T-cell (primary cell): ENCODE data around the gene SMCO4. TPM values are rescaled to one million over a fixed set of nuclear protein-coding genes. Genes with fewer than 3 reads are reported as not detected.
"Not testable (repeated sequence)": the region's sequence is repeated elsewhere in the genome, so short reads cannot be mapped to it uniquely, and the experiment has no call there.

Experiments used
- ATAC-seq, 4 experiments: fragments of 200-7000 bp in 3 of 4; fragments of 150-1000 bp in 1 of 4; cut with Tn5 transposase; replicated peaks in 1 of 4; 1 replicate in 3 of 4; 2 replicates in 1 of 4; pipeline ENCODE4 v1.10.0; 2021; ENCODE audit warnings: moderate library complexity in 3 of 4, mild to moderate bottlenecking in 2 of 4, moderate number of reproducible peaks in 1 of 4
- CTCF ChIA-PET, 2 donors: fragments of 300-600 bp; sonication (Branson Sonifier 250); formaldehyde crosslinking; loops; one replicate each; lab custom pipeline; 2022; ENCODE audit warnings: antibody characterized with exemption in 2 of 2; lab: Charles Lee
- POLR2A ChIA-PET, 2 donors: fragments of 300-600 bp; sonication (Branson Sonifier 250); formaldehyde crosslinking; loops; one replicate each; lab custom pipeline; 2022; ENCODE audit warnings: antibody characterized with exemption in 2 of 2; lab: Charles Lee
- DNase-seq, 35 experiments: peaks; one replicate each; pipeline versions ENCODE4 v3.0.0 to v3.0.0-alpha.2; 2013 to 2023
- H3K27ac ChIP-seq: one replicate; pipeline ENCODE4 v1.5.1; 2013; ENCODE audit warnings: low read length
- H3K27me3 ChIP-seq, 2 experiments: replicated peaks in 1 of 2; 1 replicate in 1 of 2; 2 replicates in 1 of 2; pipeline versions ENCODE4 v1.6.1 to v1.7.0; 2013; ENCODE audit warnings: low read length in 1 of 2, mixed read lengths in 1 of 2; ENCODE audit not compliant: control insufficient read depth in 2 of 2, insufficient read depth in 2 of 2; ENCODE audit errors: extremely low read depth in 1 of 2
- H3K36me3 ChIP-seq, 2 donors: 1 replicate in 1 of 2; 2 replicates in 1 of 2; pipeline versions ENCODE4 v1.6.1 to v1.7.0; 2013; ENCODE audit warnings: low read length in 1 of 2; ENCODE audit not compliant: control insufficient read depth in 2 of 2, insufficient read depth in 1 of 2; ENCODE audit errors: extremely low read depth in 1 of 2
- H3K4me1 ChIP-seq, 2 experiments: 1 replicate in 1 of 2; 2 replicates in 1 of 2; pipeline versions ENCODE4 v1.6.1 to v1.7.0; 2013; ENCODE audit warnings: low read length in 2 of 2, mixed read lengths in 1 of 2; ENCODE audit not compliant: insufficient read depth in 2 of 2, control insufficient read depth in 1 of 2; ENCODE audit errors: extremely low read depth in 1 of 2
- H3K4me3 ChIP-seq, 2 donors: 1 replicate in 1 of 2; 2 replicates in 1 of 2; pipeline versions ENCODE4 v1.5.1 to v1.7.0; 2013; ENCODE audit warnings: mild to moderate bottlenecking in 2 of 2, low read length in 1 of 2, moderate library complexity in 1 of 2; ENCODE audit not compliant: control insufficient read depth in 1 of 2; ENCODE audit errors: extremely low read depth in 1 of 2
- H3K9me3 ChIP-seq: 2 replicates; pipeline ENCODE4 v1.7.0; 2013
- H3K27ac Mint-ChIP-seq, 2 donors: one replicate each; pipeline ENCODE4 v1.8.0; 2020 to 2021; ENCODE audit warnings: mild to moderate bottlenecking in 2 of 2, mixed read lengths in 2 of 2
- H3K27me3 Mint-ChIP-seq, 2 donors: one replicate each; pipeline ENCODE4 v1.8.0; 2021 to 2022; ENCODE audit warnings: mixed read lengths in 2 of 2
- H3K36me3 Mint-ChIP-seq: one replicate; pipeline ENCODE4 v1.8.0; 2021; ENCODE audit warnings: mixed read lengths
- H3K4me1 Mint-ChIP-seq, 3 donors: one replicate each; pipeline ENCODE4 v1.8.0; 2020 to 2022; ENCODE audit warnings: mixed read lengths in 3 of 3, mild to moderate bottlenecking in 1 of 3
- H3K4me3 Mint-ChIP-seq, 3 donors: one replicate each; pipeline ENCODE4 v1.8.0; 2020 to 2022; ENCODE audit warnings: mild to moderate bottlenecking in 3 of 3, mixed read lengths in 3 of 3, moderate library complexity in 3 of 3
- H3K9me3 Mint-ChIP-seq, 3 donors: one replicate each; pipeline ENCODE4 v1.8.0; 2020 to 2022; ENCODE audit warnings: mixed read lengths in 3 of 3
- WGBS: methylation state at CpG from one replicate; pipeline ENCODE4 v1.1.5; 2013; ENCODE audit warnings: missing lambda C conversion rate; ENCODE audit not compliant: insufficient coverage; 5-methylcytosine and 5-hydroxymethylcytosine counted together
- total RNA-seq, 35 experiments: library from RNA in 6 of 35; stranded (reverse) in 6 of 35; fragments of 120-200 nt in 1 of 35; gene quantifications; one replicate each; pipeline versions ENCODE4 v1.2.1 to v1.2.4 and lab custom pipeline; 2013 to 2026

SMCO4 gene
- total RNA-seq, 5 donors from 2014 or later (not counting 1 experiment from before 2014, with no cell fraction given), result 2.2 to 6.5 (median 4.7) TPM; not detected in 1

DNA sequence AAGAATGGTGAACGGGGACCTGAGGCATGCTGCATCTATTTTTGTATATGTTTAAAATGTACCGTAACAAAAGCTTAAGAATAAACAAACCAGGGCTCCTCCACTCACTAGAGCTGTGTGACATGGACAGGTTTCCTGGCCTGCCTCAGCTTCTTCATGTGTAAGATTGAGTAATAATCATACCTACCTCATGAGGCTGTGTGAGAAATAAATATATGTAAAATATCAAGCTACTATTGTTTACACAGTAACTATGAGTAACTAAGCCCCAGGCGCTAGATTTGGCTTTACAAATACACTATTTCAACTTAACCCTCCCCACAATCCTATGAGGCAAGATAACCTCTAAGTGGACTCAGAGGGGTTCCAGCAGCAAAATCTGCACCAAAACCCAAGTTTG is 66.4 kb downstream of the SMCO4 start:
- ChIA-PET POLR2A (no interaction called here), CTCF (interaction anchor here in 1 of 2 donors (0.6 kb wide), 1 partner anchor 1280 kb away, joined by 4 read pairs; no protein-coding TSS in a partner anchor)
- Histone ChIP-seq H3K27me3 (no peaks in the 10 kb centered on the region), H3K27ac (no peak overlapping the region), H3K4me3 (no peak overlapping the region), H3K4me1 (no peaks in the 10 kb centered on the region), H3K36me3 (no peaks in the 10 kb centered on the region), H3K9me3 (no peaks in the 10 kb centered on the region)
- Mint-ChIP-seq H3K36me3 (peaks cover 2% of the 10 kb centered on the region), H3K4me3 (no peak overlapping the region), H3K4me1 (no peaks in the 10 kb centered on the region), H3K27me3 (peaks cover 0 to 2% of the 10 kb centered on the region in 2 donors), H3K27ac (no peak overlapping the region), H3K9me3 (no peaks in the 10 kb centered on the region)
- no peak for ATAC-seq
- 83% methylated on average over 1 of the region's 3 CpGs for WGBS
- DNase-seq, result no peak

DNA sequence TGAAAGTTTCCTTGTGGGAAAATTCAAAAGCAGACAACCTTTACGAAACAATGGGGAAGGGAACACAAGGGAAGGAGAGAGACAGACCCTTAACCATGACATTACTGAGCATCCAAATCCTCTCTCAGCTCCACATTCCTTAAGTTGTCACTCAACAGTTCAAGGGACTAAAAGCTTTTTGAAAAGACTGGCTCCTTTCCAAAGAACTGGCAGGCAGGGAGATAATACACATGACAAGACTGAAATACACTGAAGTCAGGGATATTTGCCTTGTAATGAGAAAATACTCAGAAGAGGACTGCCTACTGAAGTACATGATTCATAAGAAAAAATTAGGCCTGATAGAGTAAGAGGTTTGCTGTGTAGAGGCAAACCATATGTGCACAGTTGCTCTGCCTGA is 69.1 kb downstream of the SMCO4 start:
- no peak for ATAC-seq
- Histone ChIP-seq H3K4me1 (no peaks in the 10 kb centered on the region), H3K27ac (no peak overlapping the region), H3K4me3 (no peak overlapping the region), H3K36me3 (no peaks in the 10 kb centered on the region), H3K9me3 (no peaks in the 10 kb centered on the region), H3K27me3 (no peaks in the 10 kb centered on the region)
- no peaks in the 10 kb centered on the region for H3K4me1 Mint-ChIP-seq
- no peak overlapping the region for H3K27ac Mint-ChIP-seq
- no peak overlapping the region for H3K4me3 Mint-ChIP-seq
- peaks cover 2% of the 10 kb centered on the region for H3K36me3 Mint-ChIP-seq
- no CpG with 5 or more reads among the region's 1 CpG for WGBS
- no peak for DNase-seq
- no peaks in the 10 kb centered on the region for H3K9me3 Mint-ChIP-seq
- peaks cover 0 to 3% of the 10 kb centered on the region in 2 donors for H3K27me3 Mint-ChIP-seq
- CTCF ChIA-PET, result no interaction called here
- POLR2A ChIA-PET, result no interaction called here

DNA sequence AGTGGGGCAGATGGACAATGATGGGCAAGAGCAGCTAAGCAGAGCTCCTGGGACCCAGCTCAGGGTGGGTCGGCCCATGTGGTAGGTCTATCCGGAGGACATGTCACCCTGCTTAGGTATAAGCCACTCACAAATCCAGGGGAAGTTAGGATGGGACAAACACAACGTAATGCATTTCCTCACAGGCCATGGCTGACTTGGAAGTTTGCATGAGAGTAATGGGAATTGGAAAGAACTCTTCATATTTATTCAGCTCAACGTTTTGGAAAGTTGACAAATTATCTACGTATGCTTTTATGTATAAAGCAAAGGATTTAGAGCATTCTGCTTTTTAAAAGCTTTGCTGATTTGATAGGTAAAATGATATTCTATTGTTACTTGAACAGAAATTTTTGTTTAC is 74.9 kb downstream of the SMCO4 start:
- H3K4me3 ChIP-seq, result no peak overlapping the region
- Mint-ChIP-seq H3K36me3 (no peaks in the 10 kb centered on the region), H3K27me3 (peaks cover 0 to 3% of the 10 kb centered on the region in 2 donors), H3K27ac (no peak overlapping the region), H3K4me1 (no peaks in the 10 kb centered on the region), H3K4me3 (no peak overlapping the region), H3K9me3 (no peaks in the 10 kb centered on the region)
- POLR2A ChIA-PET, result interaction anchor here in 1 of 2 donors (0.5 kb wide), 1 partner anchor 110 kb away, joined by 3 read pairs; no protein-coding TSS in a partner anchor
- H3K27me3 ChIP-seq, result no peaks in the 10 kb centered on the region
- DNase-seq (no peak), ATAC-seq (no peak)
- no peak overlapping the region for H3K27ac ChIP-seq
- H3K4me1 ChIP-seq, result no peaks in the 10 kb centered on the region
- no peaks in the 10 kb centered on the region for H3K9me3 ChIP-seq
- CTCF ChIA-PET, result interaction anchor here in 1 of 2 donors (0.6 kb wide), 1 partner anchor 20 kb away, joined by 3 read pairs; no protein-coding TSS in a partner anchor
- 100% methylated on average over 1 of the region's 5 CpGs for WGBS
- H3K36me3 ChIP-seq, result no peaks in the 10 kb centered on the region

DNA sequence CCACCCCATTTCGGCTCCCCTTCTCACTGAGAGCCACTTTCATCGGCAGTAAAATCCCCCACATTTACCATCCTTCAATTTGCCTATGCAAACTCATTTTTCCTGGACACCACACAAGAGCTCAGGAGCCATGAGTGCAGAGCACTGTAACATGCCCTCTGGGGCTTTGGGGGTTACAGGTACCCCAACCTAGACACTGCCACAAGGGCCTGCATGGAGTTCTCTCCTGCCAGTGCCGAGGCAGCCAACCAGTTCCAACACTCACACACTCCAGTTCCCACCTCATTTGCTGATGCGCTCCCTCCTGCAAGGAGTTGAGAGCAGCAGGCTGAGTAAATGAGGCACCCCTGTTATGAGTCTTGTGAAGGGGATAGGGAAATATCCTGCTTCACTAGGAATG is 76.1 kb downstream of the SMCO4 start:
- ChIA-PET CTCF (no interaction called here), POLR2A (interaction anchor here in 1 of 2 donors (0.6 kb wide), 1 partner anchor 172 kb away, joined by 5 read pairs; no protein-coding TSS in a partner anchor)
- H3K36me3 ChIP-seq, result no peaks in the 10 kb centered on the region
- H3K27me3 ChIP-seq, result no peaks in the 10 kb centered on the region
- H3K9me3 ChIP-seq, result no peaks in the 10 kb centered on the region
- Mint-ChIP-seq H3K9me3 (peaks cover 0 to 3% (median 0%) of the 10 kb centered on the region in 3 donors), H3K27me3 (peaks cover 0 to 3% of the 10 kb centered on the region in 2 donors), H3K4me1 (no peaks in the 10 kb centered on the region), H3K36me3 (no peaks in the 10 kb centered on the region), H3K4me3 (no peak overlapping the region), H3K27ac (no peak overlapping the region)
- H3K27ac ChIP-seq, result no peak overlapping the region
- ATAC-seq, result no peak
- no peak overlapping the region for H3K4me3 ChIP-seq
- no peaks in the 10 kb centered on the region for H3K4me1 ChIP-seq
- 100% methylated on average over 1 of the region's 4 CpGs for WGBS
- DNase-seq, result no peak

DNA sequence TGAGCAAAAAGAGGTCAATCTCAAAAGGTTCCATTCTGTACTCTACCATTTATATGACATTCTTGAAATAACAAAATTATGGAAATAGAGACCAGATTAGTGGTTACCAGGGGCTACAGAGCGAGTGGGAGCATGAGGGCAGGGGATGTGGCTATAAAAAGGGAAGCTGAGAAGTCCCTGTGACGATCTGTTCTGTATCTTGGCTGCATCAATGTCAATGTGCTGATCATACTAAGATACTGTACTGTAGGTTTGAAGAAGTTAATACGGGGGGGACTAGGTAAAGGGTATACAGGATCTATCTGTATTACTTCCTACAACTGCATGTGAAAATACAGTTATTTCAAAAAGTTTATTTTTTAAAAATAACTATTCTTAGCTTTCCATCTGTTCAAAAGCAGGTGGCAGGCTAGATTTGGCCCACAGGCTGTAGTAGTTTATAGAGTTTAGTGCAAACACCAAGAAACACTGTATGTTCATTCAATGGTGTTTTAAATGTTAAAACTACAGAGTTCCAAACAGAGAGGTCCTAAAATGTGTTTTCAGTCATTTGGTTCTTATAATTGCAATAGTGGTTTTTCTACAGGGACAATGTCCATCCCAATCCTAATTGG is 78.2 kb downstream of the SMCO4 start:
- no peaks in the 10 kb centered on the region for H3K36me3 ChIP-seq
- no peaks in the 10 kb centered on the region for H3K9me3 ChIP-seq
- H3K27ac Mint-ChIP-seq, result no peak overlapping the region
- POLR2A ChIA-PET, result no interaction called here
- H3K27ac ChIP-seq, result no peak overlapping the region
- CTCF ChIA-PET, result no interaction called here
- no peaks in the 10 kb centered on the region for H3K27me3 ChIP-seq
- H3K36me3 Mint-ChIP-seq, result no peaks in the 10 kb centered on the region
- DNase-seq (no peak), ATAC-seq (no peak)
- WGBS, result no CpG with 5 or more reads among the region's 3 CpGs
- no peaks in the 10 kb centered on the region for H3K4me1 Mint-ChIP-seq
- H3K4me3 Mint-ChIP-seq, result no peak overlapping the region
- H3K27me3 Mint-ChIP-seq, result peaks cover 0 to 1% of the 10 kb centered on the region in 2 donors
- H3K4me1 ChIP-seq, result no peaks in the 10 kb centered on the region
- H3K4me3 ChIP-seq, result no peak overlapping the region
- peaks cover 0 to 4% (median 0%) of the 10 kb centered on the region in 3 donors for H3K9me3 Mint-ChIP-seq

DNA sequence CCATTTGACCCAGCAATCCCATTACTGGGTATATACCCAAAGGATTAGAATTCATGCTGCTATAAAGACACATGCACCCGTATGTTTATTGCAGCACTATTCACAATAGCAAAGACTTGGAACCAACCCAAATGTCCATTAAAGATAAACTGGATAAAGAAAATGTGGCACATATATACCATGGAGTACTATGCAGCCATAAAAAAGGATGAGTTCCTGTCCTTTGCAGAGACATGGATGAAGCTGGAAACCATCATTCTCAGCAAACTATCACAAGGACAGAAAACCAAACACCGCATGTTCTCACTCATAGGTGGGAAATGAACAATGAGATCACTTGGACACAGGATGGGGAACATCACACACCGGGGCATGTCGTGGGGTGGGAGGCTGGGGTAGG is 79.5 kb downstream of the SMCO4 start:
- ATAC-seq, H3K27ac Mint-ChIP-seq: not testable (repeated sequence)
- no CpG with 5 or more reads among the region's 4 CpGs for WGBS

More for the DNA sequence above, 79.5 kb downstream of the SMCO4 start:
- CTCF ChIA-PET, H3K27me3 ChIP-seq, H3K4me1 Mint-ChIP-seq, DNase-seq, POLR2A ChIA-PET, H3K4me1 ChIP-seq, H3K27ac ChIP-seq, H3K4me3 ChIP-seq, H3K9me3 Mint-ChIP-seq, H3K4me3 Mint-ChIP-seq, H3K36me3 ChIP-seq, H3K36me3 Mint-ChIP-seq, H3K9me3 ChIP-seq, H3K27me3 Mint-ChIP-seq: not testable (repeated sequence)
